RWPE1 (cell line): ENCODE results near the gene WIF1.

Experiments
- CTCF ChIA-PET: fragments of 350-600 bp; sonication (Branson Sonifier 250); formaldehyde crosslinking; extraction: SDS; loops from one replicate; lab custom pipeline; 2021; lab: Yijun Ruan, JAX
- POLR2A ChIA-PET: fragments of 400-600 bp; formaldehyde crosslinking; extraction: SDS; loops from one replicate; lab custom pipeline; 2020; ENCODE audit warnings: antibody characterized with exemption; ENCODE audit not compliant: low non-redundant PET; lab: Yijun Ruan, JAX
- DNase-seq: peaks from one replicate; pipeline ENCODE4 v3.0.0; 2012; ENCODE audit warnings: low spot score
- H3K27ac ChIP-seq: fragments of 450-650 bp; 2 replicates; pipeline ENCODE4 v1.5.1; 2017
- CTCF ChIP-seq: fragments of 450-650 bp; conservative IDR thresholded peaks from 2 replicates; pipeline ENCODE4 v1.5.1; 2017; ENCODE audit warnings: low read depth, mild to moderate bottlenecking

WIF1 gene

GRCh38 chr12:65152012-65152411 lies 30.9 kb upstream of the WIF1 start:
- CTCF ChIA-PET = no interaction called here
- no peak for TF ChIP-seq CTCF
- no peak for DNase-seq
- POLR2A ChIA-PET = no interaction called here
- no peak overlapping the region for H3K27ac ChIP-seq

GRCh38 chr12:65147312-65147905 lies 26.3 kb upstream of the WIF1 start:
- ChIA-PET CTCF (no interaction called here), POLR2A (no interaction called here)

GRCh38 chr12:65140738-65141137 lies 19.6 kb upstream of the WIF1 start:
- no peak for TF ChIP-seq CTCF
- POLR2A ChIA-PET = no interaction called here
- CTCF ChIA-PET = no interaction called here
- H3K27ac ChIP-seq = no peak overlapping the region
- DNase-seq = no peak

More at GRCh38 chr12:65147312-65147905, 26.3 kb upstream of the WIF1 start:
- no peak overlapping the region for H3K27ac ChIP-seq
- no peak for DNase-seq
- TF ChIP-seq CTCF = no peak

GRCh38 chr12:65139389-65139788 lies 18.3 kb upstream of the WIF1 start:
- TF ChIP-seq CTCF = no peak
- H3K27ac ChIP-seq = no peak overlapping the region
- POLR2A ChIA-PET = no interaction called here
- DNase-seq = no peak
- CTCF ChIA-PET = no interaction called here

- ChIA-PET POLR2A (no interaction called here), CTCF (no interaction called here)
- no peak for TF ChIP-seq CTCF
- H3K27ac ChIP-seq = no peak overlapping the region
- no peak for DNase-seq
Measured at GRCh38 chr12:65133879-65134278, 12.8 kb upstream of the WIF1 start.

- no peak overlapping the region for H3K27ac ChIP-seq
- ChIA-PET CTCF (no interaction called here), POLR2A (no interaction called here)
- no peak for TF ChIP-seq CTCF
- no peak for DNase-seq
Measured at GRCh38 chr12:65126482-65126881, 5.4 kb upstream of the WIF1 start.

GRCh38 chr12:65125975-65126374 lies 4.9 kb upstream of the WIF1 start:
- DNase-seq = no peak
- CTCF ChIA-PET = no interaction called here
- no peak for TF ChIP-seq CTCF
- no peak overlapping the region for H3K27ac ChIP-seq
- POLR2A ChIA-PET = no interaction called here
